Measurements from ENCODE around the gene SULF2.

GRCh38 chr20:47733892-47734291, 51.4 kb downstream of the SULF2 start:
- no peak for TF ChIP-seq CTCF (IDR thresholded peaks at IDR 0.05)
- TF ChIP-seq EZH2 (IDR thresholded peaks at IDR 0.05; ENCODE audit: borderline replicate concordance, insufficient read depth, low read depth, low read length, poor library complexity, severe bottlenecking) = no peak
